Hindlimb muscle (tissue), 1 donor: ENCODE measurements around the gene SRBD1. TPM values are rescaled to one million over a fixed set of nuclear protein-coding genes. Genes with fewer than 3 reads are reported as not detected.

ENCODE experiments used
- DNase-seq: peaks from one replicate; pipeline ENCODE4 v3.0.0-alpha.2; 2013
- polyA plus RNA-seq: library from polyadenylated mRNA; unstranded; fragments of 120-200 nt; gene quantifications from one replicate; pipeline ENCODE4 v1.2.1, GENCODE V29; 2013; ENCODE audit not compliant: insufficient read length

The SRBD1 gene
- polyA plus RNA-seq, 1 donor = 10.6 TPM

DNA sequence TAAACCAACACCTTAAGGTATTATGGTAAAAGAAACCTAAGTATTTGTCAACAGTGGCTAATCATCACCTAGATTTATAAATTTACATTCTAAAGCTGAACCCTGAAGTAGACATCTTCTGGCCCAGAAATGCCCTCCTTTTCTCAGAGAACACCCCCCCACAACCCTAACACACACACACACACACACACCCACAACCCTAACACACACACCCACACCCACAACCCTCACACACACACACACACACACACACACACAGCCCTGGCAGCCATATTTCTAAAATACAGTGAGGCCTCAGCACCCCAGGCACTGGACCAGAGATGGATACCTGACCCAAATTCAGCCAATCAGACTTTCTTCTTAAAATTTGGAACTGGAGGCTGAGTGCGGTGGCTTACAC lies 14.3 kb downstream of the SRBD1 start:
- no peak for DNase-seq

DNA sequence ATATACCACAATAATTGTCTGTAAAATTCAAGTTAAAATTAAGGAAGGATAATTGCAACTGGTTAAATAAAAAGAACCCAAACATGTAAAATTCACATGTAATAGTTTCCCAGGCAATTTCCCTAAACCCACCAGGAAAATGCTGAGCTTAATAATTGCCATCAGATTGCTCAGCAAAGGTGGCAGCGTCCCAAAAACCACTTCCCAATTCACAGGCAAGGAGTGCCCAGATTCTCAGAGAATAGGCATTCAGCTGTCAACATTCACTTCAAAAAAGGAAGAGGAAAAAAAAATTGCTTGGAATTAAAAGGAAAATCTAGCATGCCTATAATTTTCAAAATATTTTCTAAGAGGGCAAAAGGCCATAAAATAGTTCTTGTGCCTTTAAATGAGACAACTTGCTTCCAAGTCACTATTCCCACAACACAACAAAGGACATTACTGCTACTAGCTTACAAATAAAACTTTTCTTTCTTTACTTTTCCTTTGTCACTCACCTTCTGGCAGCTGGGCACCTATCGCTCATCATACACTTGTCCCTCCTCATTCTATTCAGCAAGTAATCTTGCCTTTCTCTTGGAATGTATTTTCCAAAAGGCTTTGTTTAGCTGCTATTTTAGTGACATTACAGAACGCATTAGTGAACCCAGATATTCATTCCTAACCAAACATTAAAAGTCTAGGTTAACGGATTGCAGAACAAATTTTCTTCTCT lies 15.2 kb downstream of the SRBD1 start:
- no peak for DNase-seq

DNA sequence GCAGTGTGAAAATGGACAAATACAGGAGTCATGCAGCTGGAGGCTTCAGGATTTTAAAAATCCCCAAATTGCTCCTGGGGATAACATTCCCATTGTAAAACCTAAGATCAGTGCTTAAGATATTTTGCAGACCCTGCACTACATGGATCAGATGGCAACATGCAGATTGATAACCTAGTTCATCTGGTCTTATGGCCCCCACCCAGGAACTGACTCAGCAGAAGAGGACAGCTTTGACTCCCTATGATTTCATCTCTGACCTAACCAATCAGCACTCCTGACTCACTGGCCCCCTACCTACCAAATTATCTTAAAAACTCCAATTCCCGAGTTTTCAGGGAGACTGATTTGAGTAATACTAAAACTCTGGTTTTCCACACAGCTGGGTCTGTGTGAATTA lies 20.0 kb downstream of the SRBD1 start:
- DNase-seq = no peak

DNA sequence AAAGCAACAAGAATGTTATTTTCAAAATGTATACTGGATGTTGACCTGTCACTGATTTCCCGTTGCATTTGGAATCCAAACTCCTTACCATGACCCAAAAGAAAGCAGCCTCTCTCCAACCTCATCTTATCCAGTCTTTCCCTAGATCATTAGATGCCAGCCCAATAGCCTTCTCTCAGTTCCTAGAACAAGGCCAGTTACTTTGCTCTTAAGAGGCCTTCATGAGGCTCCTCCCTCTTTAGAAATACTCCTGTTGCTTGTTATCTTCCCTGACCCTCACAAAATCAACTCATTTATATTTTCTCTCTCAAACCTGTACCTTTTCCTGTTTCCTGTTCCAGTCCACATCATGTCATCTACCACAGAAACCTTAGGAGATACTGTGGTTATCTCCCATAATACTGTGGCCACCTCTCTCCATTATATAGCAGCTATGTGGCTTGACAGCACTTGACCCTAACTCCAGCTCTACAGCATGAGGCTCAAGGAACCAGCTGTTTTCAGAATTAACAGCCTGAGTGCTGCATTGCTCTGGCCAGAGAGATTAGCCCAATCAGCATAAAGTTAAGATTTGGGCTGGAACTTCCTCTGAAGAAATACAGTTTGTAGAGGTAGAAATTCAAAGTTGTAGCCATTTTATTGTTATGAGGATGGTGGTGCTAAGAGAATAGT lies 22.8 kb downstream of the SRBD1 start:
- DNase-seq = no peak

DNA sequence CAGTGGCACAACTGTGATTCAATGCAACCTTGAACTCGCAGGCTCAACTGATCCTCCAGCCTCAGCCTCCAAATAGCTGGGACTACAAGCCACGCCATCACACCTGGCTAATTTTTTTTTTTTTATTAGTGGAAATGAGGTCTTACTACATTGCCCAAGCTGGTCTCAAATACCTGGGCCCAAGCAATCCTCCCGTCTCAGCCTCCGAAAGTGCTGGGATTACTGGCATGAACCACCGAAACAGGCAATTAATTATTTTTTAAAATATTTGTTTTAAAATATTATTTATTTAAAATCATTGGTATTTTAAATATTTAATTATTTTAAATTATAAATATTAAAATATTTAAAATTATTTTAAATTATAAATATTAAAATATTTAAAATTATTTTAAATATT lies 24.5 kb downstream of the SRBD1 start:
- DNase-seq = no peak

DNA sequence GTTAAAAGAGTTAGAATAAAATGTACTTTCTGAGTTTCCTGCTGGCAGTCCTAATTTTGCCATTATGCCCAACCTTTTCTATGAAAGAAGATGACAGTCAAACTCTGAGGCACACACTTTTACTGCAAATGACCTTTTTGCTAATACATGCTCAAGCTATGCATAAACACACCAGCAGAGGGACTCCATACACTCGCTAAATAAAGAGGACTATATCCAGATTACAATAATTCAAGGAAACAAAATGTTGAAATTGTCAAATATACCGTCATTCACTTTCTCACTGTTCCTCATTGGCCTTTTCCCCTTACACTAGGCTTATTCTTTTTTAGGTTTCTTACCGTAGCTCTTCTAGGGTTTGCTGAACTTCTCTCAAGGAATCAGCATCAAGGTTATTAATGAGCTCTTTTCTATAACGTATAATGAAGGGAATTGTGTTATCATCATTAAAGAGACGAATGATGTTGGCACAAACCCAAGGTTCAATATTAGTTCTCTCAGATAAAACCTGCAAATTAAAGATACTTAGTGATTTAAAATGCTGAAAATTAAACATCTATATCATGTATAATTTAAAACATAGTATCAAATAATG lies 25.7 kb downstream of the SRBD1 start:
- DNase-seq = peak; percentile 32

DNA sequence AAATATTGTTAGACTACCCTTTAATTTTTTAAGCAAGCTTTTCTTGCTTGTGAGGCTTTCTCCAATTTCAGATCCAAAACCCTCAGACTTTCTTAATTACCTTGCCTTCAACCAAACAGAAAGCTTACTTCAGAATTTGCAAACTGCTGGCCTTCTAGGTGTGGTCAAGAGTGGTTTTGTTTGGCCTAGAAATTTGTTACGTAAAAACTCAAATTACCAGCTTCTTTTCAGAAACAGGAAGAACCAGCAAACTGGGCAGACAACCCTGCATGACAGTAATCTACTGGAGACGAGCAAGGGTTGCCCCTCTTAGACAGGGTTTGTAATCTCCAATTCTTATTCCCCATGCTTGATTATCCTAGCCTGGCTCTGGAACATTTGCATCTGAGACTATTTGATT lies 27.1 kb downstream of the SRBD1 start:
- no peak for DNase-seq

DNA sequence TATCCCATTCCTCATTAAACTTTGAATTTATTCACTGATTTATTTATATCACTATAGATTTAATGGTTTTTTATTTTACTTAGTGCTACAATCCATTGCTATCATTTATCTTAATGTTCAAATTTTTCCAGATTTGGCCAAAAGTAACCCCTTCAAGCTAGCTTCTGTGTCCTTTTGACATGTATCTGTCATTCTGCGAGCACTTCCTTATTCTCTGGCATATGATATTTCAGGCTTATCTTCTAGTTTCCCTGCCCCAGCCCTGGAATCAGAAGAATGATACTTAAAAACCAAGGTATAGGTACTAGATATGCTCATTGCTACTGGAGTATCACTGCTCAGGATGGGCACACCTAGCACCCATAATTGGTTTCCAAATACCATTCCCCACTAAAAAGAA lies 28.5 kb downstream of the SRBD1 start:
- no peak for DNase-seq

DNA sequence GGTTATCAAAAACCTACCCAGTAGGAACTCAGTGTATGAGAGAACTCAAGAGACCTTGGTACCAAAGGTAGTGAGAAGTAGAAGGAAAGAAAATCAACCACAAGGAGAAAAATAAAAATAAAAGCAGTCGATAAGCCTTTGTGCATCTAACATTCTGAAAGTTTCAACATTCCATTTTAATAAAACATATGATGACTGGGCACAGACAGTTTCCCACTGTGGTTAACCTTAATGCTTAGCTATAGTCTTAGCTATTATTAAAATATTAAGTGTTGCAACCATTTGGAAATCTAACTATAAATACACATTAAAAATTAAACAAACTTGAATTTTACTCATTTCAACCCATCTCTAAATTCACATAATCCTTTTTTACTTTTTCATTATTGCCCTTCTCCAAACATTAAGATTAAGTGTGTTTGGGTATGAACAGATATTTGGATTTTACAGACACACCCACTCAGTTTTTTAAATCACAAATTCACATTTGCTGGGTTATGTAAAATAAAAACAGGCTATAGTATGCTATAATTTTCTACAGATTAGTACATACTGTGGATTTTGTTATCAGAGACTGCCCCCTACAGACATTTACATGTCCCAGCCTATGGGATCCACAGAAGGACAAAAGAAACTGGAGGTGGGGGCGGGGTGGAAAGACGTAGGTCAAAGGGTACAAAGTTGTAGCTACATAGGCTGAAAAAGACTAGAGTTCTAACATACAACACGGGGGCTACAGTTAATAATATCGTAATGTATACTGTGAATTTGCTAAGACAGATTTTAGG lies 32.8 kb downstream of the SRBD1 start:
- no peak for DNase-seq

DNA sequence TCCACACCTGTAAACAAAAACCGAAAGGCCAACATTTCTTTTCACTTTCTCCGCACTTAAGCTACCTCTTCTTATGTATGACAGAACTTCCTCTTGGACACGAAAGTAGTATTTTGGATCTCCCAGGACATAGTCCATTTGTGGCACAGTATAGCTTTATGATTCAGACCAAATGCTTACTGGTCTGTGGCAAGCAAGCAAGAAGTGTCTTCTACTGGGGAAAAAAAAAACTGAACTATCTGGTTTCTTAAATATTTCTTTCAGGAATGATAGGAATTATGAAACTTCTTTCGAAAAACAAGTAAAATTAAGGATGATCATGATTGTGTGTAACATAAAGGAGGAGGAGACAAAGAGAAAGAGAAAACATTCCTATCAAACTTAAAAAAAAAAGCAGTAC lies 33.6 kb downstream of the SRBD1 start:
- DNase-seq = no peak

DNA sequence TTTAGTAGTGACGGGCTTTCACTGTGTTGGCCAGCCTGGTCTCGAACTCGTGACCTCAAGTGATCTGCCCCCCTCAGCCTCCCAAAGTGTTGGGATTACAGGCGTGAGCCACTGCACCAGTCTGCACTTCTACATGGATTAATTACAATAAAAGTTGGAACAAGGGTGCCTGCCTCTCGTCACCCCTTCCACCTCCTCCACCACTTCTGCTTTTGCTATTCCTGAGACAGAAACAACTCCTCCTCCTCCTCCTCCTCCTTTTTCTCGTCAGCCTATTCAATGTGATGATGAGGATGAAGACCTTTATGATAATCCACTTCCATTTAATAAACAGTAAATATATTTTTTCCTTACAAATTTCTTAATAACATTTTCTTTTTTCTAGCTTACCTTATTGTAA lies 35.2 kb downstream of the SRBD1 start:
- DNase-seq = no peak

DNA sequence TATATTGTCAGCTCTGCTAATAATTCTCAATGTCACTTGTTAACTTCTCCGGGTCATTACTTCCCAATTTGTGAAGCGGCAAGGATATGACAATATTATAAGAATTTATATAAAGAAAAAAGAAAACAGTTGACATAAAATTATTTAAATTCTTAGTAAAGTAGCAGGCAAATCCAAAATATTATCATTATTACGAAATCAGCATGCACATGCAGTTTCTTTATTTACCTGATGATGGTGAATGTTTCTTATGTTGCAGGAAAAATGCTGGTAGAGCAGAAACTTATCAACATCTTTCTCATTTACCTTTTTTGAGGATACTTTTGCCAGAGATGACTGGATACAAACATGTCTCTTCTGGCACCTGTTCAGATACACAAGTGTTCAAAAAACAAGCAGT lies 38.1 kb downstream of the SRBD1 start:
- no peak for DNase-seq

DNA sequence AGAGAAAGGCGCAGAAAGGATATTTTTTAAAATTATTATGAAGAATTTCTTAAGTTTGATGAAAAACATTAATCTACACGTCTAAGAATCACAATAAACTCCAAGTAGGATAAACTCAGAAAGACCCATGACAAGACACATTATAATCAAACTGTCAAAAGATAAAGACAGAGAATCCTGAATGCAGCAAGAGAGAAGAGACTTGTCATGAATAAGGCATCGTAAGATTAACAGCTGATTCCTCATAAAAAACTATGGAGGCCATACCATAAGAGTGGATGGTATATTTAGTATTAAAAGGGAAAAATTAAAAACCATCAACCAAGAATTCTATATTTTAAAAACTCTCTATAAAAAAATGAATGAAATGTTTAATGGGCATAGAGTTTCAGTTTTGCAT lies 39.1 kb downstream of the SRBD1 start:
- no peak for DNase-seq

DNA sequence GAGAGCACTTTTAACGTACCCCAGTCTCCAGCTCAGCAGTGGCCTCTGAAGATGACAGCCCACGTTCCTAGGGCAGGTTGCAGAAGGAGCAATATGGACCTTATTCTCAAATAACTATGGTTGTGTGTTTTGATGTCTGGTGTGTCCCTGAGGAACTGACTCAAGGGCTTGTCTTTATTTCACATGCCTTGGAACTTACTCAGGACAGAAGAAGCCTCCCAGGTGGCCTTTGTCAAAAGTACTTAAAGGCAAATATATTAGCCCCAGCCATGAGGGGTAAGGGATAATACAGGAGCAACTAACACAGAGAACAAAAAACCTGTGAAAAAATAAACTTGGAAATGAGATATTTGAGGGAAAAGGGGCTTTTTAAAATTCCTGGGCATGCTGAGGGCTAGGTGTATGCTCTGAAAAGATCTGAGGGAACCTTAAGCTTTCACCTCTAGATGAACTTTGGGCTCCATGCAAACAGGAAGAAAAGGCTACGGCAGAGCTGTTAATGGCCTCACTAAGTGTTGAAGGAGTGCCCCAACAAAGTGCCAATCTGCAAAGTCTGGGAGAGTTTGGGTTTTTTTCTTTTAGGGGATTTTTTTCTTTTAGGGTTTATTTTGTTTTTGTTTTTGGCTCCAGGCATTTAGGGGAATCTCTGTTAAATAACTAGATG lies 40.3 kb downstream of the SRBD1 start:
- DNase-seq = no peak

DNA sequence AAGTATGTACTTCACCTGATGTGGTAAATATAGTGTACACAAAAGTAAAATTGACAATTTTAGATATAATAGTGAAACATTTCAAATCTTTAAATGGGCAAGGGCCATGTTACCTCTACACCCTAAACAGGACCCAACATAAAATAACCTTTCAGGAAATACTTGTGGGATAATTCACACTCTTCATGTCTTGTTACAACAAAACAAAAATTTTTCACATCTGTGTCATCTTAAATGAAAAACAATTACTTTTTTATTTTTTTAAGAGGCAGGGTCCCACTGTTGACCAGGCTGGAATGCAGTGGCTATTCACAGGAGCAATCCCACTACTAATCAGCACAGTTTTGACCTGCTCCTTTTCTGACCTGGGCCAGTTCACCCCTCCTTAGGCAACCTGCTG lies 42.1 kb downstream of the SRBD1 start:
- DNase-seq = no peak

DNA sequence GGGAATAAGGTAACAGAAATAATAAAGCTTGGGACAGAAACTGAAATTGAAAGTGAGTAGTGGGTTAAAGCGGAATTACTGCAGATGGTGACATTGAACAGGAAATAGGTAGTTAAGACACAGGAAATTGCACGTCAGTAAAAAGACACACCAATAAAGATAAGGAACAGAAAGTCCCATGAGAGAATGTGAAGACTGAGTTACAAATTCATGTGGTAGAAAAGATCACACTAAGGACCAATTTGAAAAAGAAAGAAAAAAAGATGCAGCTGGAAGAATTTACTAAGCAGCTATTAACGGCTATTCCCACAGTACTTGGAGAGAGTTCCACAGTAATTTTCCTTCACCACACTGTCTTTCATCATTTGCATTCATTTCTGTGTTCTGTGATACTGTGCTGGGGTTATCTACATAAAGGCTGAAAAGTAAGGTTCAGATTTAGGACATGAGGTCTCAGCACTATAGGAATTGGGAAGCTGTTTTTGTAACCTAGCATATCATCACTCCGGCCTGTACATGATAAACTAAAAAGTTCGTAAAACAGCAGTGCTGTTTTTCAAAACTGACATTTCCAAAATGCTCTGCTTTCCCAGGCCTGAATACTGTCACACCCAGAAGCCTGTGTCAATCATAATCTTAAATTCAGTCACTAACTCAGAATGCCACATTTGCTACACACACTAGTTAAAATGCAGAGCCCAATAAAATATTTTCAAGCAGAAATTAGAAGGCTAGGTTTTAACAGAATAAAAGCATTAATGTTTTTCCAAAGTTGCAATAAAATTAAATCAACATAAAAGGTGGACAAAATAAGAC lies 42.9 kb downstream of the SRBD1 start:
- DNase-seq = peak; percentile 6

DNA sequence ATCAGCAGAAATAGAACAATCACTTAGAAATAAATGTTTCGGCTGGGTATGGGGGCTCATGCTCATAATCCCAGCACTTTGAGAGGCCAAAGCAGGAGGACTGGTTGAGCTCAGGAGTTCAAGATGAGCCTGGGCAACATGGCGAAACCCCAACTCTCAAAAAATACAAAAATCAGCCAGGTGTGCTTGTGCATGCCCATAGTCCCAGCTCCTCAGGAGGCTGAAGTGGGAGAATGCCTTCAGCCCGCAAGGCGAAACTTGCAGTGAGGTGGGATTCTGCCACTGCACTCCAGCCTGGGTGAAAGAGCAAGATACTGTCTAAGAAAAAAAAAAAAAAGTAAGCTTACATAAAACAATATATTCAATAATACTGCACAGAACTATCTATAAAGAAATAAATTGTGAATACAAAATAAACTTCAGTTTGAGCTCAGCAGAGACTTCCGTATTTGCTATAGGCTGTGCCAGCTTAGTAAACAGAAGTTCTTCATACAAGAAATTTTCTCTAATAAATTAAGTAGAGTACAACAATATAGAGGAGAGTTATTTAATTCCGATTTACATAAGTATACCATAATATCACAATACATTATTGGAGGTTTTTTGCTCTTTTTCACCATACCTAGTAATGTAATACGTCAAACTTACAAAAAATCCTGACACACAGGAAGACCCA lies 43.6 kb downstream of the SRBD1 start:
- no peak for DNase-seq

DNA sequence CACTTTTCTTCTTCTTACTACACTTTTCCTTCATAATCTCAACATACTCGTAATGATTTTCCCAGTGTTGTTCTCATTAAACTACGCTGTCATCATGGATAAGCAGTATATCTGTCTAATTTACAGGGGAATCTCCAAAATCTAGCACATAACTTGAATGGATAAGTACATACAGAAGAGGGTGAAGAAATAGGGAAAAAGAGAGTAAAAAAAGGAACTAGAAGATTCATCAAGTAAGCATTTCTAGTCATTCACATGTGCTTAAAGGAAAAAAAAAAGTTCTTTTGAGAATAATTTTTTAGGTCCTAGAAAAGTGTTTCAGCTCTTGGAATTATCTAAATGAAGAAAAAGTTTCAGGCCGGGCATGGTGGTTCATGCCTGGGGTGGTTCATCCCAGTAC lies 51.6 kb downstream of the SRBD1 start:
- no peak for DNase-seq

DNA sequence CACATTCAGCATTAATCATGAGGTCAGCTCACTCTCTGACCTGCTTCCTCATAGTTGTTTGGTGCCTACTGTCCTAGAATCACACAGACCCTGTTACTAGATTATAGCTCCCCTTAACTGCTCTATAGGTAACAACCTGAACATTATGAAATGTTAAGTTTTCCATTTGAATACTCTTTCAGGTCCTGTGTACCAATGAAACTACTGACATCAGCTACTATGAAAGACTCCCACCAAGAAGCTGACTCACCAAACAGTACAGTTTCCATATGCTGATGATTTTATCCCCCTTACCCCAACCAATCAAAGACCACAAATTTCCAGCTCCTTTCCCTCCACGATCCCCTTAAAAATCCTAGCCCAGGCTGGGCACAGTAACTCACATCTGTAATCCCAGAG lies 56.3 kb downstream of the SRBD1 start:
- no peak for DNase-seq

DNA sequence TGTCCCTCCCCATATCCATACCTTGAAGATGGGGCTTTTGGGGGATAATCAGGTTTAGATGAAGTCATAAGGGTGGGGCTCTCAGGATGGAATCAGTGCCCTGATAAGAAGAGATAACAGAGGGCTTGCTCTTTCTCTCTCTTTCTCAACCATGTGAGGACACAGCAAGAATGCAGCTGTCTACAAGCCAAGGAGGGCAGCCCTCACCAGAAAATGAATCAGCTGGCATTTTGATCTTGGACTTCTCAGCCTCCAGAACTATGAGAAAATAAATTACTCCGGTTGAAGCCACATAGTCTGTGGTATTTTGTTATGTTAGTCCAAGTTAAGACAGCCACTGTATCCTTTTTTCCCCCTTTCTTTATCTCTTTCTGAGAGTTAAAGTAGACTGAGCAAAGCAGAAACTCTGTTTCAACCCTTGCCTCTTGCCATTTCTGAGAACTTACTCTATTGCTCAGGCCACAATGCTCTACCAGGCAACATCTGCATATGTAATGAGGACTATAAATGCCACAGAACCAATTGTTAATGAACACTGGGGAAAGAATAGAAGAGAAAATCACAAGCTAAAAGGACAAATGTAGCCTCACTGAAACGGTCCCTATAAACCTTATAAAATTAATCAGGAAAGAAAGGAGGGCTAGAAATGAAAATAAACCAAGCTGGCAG lies 56.9 kb downstream of the SRBD1 start:
- DNase-seq = no peak

DNA sequence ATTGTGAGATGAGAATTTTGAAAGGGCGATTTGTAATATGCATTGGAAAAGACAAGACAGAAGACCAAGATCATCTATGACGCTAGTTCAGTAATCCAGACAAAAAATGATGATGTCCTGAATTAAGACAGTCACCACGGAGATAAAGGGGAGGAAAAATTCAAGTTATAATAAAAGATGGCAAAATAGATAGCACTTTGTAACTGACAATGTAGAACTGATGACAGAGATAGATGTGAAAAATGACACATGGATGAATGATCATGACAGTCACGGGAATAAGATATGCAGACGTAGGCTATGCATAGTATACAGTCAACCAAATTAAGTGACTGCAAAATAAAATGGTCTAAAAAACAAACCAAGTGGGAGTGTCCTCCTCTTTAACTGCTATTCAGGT lies 59.2 kb downstream of the SRBD1 start:
- DNase-seq = no peak
